A673 (cell line): ENCODE measurements around the gene CHPF2.

Experiments used
- EZH2 ChIP-seq: fragments of 200-600 bp; sonication (generic); IDR thresholded peaks from 2 replicates; pipeline ENCODE4 v1.6.1; 2017; ENCODE audit warnings: borderline replicate concordance, low read depth, mild to moderate bottlenecking, mixed read lengths, antibody characterized with exemption, low read length; ENCODE audit not compliant: poor library complexity, severe bottlenecking
- TF ChIP-seq, protein P1 (sequence below): fragments of 300-800, 200-600 bp; sonication (generic); conservative IDR thresholded peaks from 2 replicates; pipeline ENCODE4 v1.5.1; 2017; ENCODE audit warnings: low read depth, mild to moderate bottlenecking, antibody characterized with exemption, low read length, moderate library complexity, mixed read lengths

DNA sequence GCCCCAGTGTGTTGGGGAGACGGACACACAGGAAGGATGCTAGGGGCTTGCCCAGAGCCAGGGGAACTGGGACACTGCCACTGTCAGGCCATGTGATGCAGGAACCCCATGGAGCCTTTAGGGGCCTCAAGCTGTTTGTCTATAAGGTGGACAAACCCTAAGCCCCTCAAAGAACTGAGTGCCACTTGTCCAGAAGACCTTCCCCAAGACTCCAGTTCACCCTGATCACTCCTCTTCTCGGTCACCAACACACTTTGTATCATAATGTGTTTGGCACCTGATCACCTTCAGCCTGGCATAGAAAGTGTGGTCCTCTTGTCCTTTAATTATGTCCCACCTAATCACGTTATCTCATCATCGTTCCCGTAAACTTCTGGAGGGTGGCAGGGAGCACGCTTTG, 22.7 kb upstream of the CHPF2 start:
- TF ChIP-seq, protein P1, sequence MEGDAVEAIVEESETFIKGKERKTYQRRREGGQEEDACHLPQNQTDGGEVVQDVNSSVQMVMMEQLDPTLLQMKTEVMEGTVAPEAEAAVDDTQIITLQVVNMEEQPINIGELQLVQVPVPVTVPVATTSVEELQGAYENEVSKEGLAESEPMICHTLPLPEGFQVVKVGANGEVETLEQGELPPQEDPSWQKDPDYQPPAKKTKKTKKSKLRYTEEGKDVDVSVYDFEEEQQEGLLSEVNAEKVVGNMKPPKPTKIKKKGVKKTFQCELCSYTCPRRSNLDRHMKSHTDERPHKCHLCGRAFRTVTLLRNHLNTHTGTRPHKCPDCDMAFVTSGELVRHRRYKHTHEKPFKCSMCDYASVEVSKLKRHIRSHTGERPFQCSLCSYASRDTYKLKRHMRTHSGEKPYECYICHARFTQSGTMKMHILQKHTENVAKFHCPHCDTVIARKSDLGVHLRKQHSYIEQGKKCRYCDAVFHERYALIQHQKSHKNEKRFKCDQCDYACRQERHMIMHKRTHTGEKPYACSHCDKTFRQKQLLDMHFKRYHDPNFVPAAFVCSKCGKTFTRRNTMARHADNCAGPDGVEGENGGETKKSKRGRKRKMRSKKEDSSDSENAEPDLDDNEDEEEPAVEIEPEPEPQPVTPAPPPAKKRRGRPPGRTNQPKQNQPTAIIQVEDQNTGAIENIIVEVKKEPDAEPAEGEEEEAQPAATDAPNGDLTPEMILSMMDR = no peak
- TF ChIP-seq EZH2 = no peak
